Activated naive CD4-positive, alpha-beta T cell treated with anti-CD3 and anti-CD28 coated beads, Interleukin-2, amount 10 ng/mL, durations not matched to agents 7 days and 5 days (primary cell): ENCODE data around the gene STXBP1.
A peak's percentile ranks its signal among the peaks of the same experiment; 100 is the strongest.

Experiments
- CTCF ChIA-PET: fragments of 350-600 bp; sonication (Branson Sonifier 250); formaldehyde crosslinking; loops from one replicate; lab custom pipeline; 2021; ENCODE audit warnings: antibody characterized with exemption; lab: Charles Lee
- DNase-seq: peaks from one replicate; pipeline ENCODE4 v3.0.0-alpha.2; 2020
- H3K27ac Mint-ChIP-seq: one replicate; pipeline ENCODE4 v1.8.0; 2021; ENCODE audit warnings: mild to moderate bottlenecking, moderate library complexity, mixed read lengths
- H3K27me3 Mint-ChIP-seq: one replicate; pipeline ENCODE4 v1.8.0; 2021; ENCODE audit warnings: mild to moderate bottlenecking, mixed read lengths
- H3K36me3 Mint-ChIP-seq: one replicate; pipeline ENCODE4 v1.8.0; 2021; ENCODE audit warnings: mixed read lengths
- H3K4me1 Mint-ChIP-seq: one replicate; pipeline ENCODE4 v1.8.0; 2021; ENCODE audit warnings: mixed read lengths
- H3K4me3 Mint-ChIP-seq: one replicate; pipeline ENCODE4 v1.8.0; 2021; ENCODE audit warnings: mild to moderate bottlenecking, moderate library complexity, mixed read lengths
- H3K9me3 Mint-ChIP-seq: one replicate; pipeline ENCODE4 v1.8.0; 2021; ENCODE audit warnings: mixed read lengths

Gene STXBP1

GRCh38 chr9:127611899-127612790, at the start of gene STXBP1:
Gene STXBP1, plus strand, starts transcription at chr9:127612277. Its CDS starts 127 bp downstream, at chr9:127612404.
- peaks cover 42% of the 10 kb centered on the region for H3K4me1 Mint-ChIP-seq
- peak within 1 kb of the TSS; percentile 94 for H3K4me3 Mint-ChIP-seq
- H3K36me3 Mint-ChIP-seq, result no peaks in the 10 kb centered on the region
- peak; percentile 91 for DNase-seq
- H3K9me3 Mint-ChIP-seq, result no peaks in the 10 kb centered on the region
- H3K27ac Mint-ChIP-seq, result peak within 1 kb of the TSS; percentile 76
- peaks cover 73% of the 10 kb centered on the region for H3K27me3 Mint-ChIP-seq
- CTCF ChIA-PET, result interaction anchor here (0.6 to 1.4 kb wide), 4 partner anchors 22 to 123 kb away, joined by 3 to 4 read pairs (median 3); partner anchors contain the start of gene TOR2A

DNA sequence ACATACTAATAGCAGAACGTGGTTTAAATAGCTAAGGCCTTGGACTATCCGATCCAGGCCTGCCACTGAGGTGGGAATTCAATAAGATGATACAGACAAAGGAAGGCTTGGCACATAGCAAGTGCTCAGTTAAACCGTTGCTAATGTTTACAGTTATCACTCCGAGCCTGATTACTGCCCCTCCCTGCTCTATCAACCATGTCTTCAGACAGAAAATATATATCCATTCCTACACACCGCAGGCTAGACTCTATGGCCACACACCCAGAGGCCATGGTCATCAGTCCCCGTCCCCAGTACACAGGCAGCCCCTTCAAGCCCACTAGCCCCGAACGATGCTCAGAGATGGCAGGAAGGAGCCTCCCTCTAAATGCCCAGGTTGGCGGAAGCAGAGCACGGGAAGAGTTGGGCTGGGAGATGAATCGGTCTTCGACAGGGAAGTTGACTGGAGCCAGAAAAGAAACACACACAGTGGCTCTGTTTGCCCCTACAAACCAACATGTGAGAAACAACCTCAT, 49.7 kb upstream of the STXBP1 start:
- Mint-ChIP-seq H3K9me3 (no peaks in the 10 kb centered on the region), H3K36me3 (peaks cover 68% of the 10 kb centered on the region), H3K27ac (peak overlapping the region; percentile 11), H3K4me1 (peaks cover 91% of the 10 kb centered on the region), H3K4me3 (no peak overlapping the region), H3K27me3 (no peaks in the 10 kb centered on the region)
- CTCF ChIA-PET, result no interaction called here
- DNase-seq, result no peak

GRCh38 chr9:127562841-127563401, 49.2 kb upstream of the STXBP1 start:
- H3K9me3 Mint-ChIP-seq, result no peaks in the 10 kb centered on the region
- peaks cover 92% of the 10 kb centered on the region for H3K4me1 Mint-ChIP-seq
- H3K36me3 Mint-ChIP-seq, result peaks cover 68% of the 10 kb centered on the region
- no peak overlapping the region for H3K4me3 Mint-ChIP-seq
- no peak for DNase-seq
- no peaks in the 10 kb centered on the region for H3K27me3 Mint-ChIP-seq
- no peak overlapping the region for H3K27ac Mint-ChIP-seq
- CTCF ChIA-PET, result no interaction called here

DNA sequence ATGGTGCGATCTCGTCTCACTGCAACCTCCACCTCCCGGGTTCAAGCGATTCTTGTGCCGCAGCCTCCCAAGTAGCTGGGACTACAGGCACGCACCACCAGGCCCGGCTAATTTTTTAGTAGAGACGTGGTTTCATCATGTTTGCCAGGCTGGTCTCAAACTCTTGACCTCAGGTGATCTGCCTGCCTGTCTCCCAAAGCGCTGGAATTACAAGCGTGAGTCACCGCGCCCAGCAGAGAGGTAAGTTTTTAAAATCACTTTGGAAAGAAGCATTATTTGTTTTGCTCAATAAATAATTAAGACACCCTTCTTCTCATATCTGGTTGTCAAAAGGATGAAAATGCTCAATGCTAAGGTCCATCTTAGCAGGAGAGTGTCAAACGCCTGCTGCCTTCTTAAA, 48.5 kb upstream of the STXBP1 start:
- Mint-ChIP-seq H3K27me3 (no peaks in the 10 kb centered on the region), H3K4me1 (peaks cover 85% of the 10 kb centered on the region), H3K9me3 (no peaks in the 10 kb centered on the region), H3K27ac (no peak overlapping the region), H3K36me3 (peaks cover 68% of the 10 kb centered on the region), H3K4me3 (no peak overlapping the region)
- DNase-seq, result no peak
- CTCF ChIA-PET, result no interaction called here

DNA sequence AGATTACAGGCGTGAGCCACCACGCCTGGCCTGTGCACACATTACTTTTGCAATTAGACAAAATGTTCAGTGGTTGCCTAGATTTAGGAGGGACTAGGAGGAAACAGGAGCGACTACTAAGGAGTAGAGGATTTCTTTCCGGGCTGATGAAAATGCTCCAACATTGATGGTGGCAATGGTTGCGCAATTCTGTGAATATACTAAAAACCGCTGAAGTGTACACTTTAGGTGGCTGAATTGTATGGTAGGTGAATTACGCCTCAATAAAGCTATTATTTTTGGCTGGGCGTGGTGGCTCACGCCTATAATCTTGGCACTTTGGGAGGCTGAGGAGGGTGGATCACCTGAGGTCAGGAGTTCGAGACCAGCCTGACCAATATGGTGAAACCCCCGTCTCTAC, 46.8 kb upstream of the STXBP1 start:
- H3K27ac Mint-ChIP-seq, result no peak overlapping the region
- no peaks in the 10 kb centered on the region for H3K27me3 Mint-ChIP-seq
- DNase-seq, result no peak
- H3K4me3 Mint-ChIP-seq, result no peak overlapping the region
- H3K9me3 Mint-ChIP-seq, result no peaks in the 10 kb centered on the region
- CTCF ChIA-PET, result no interaction called here
- peaks cover 52% of the 10 kb centered on the region for H3K36me3 Mint-ChIP-seq
- H3K4me1 Mint-ChIP-seq, result peaks cover 76% of the 10 kb centered on the region

GRCh38 chr9:127566351-127567001, 45.6 kb upstream of the STXBP1 start:
- no peaks in the 10 kb centered on the region for H3K27me3 Mint-ChIP-seq
- DNase-seq, result no peak
- peaks cover 74% of the 10 kb centered on the region for H3K4me1 Mint-ChIP-seq
- no peak overlapping the region for H3K27ac Mint-ChIP-seq
- peaks cover 41% of the 10 kb centered on the region for H3K36me3 Mint-ChIP-seq
- CTCF ChIA-PET, result interaction anchor here (0.9 kb wide), 1 partner anchor 75 kb away, joined by 3 read pairs; no protein-coding TSS in a partner anchor
- peak overlapping the region; percentile 71 for H3K4me3 Mint-ChIP-seq
- no peaks in the 10 kb centered on the region for H3K9me3 Mint-ChIP-seq

DNA sequence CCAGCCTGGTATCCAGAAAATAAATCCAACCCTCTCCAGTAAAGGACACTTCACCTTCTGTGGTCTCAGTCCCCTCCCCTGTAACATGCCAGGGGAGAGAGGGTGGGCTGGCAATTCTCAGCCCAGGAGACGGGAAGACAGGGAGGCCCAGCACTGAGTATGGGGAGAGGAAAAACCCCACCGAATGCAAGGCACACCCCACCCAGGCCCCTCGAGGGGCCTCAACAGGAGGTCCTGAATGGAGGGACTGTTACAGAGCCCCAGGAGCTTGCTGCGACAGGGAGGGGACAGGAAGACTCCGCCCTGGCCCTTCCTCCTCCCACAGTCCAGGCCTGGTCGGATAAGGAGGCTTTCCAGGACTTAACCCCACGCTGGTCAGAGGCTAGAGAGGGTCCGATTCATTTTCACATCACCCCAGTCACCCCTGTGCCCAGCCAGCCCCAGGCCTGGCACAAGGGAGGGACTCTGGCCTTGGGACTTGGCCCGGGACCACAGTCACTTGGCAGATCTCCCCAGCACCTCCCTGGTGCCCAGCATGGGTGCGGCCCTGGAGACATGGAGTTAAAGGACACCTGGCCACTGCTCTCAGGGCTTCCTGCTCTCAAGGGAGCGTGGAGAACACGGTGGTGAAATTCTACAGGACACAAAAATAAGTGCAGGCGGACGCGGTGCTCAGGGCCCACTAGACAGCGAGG, 44.9 kb upstream of the STXBP1 start:
- H3K4me1 Mint-ChIP-seq, result peaks cover 72% of the 10 kb centered on the region
- H3K27me3 Mint-ChIP-seq, result no peaks in the 10 kb centered on the region
- H3K4me3 Mint-ChIP-seq, result peak overlapping the region; percentile 71
- no peak for DNase-seq
- peak overlapping the region; percentile 15 for H3K27ac Mint-ChIP-seq
- no peaks in the 10 kb centered on the region for H3K9me3 Mint-ChIP-seq
- CTCF ChIA-PET, result no interaction called here
- peaks cover 35% of the 10 kb centered on the region for H3K36me3 Mint-ChIP-seq

GRCh38 chr9:127567730-127568617, 44.1 kb upstream of the STXBP1 start:
- Mint-ChIP-seq H3K27ac (peak overlapping the region; percentile 15), H3K4me3 (peak overlapping the region; percentile 71), H3K9me3 (no peaks in the 10 kb centered on the region), H3K4me1 (peaks cover 70% of the 10 kb centered on the region), H3K27me3 (no peaks in the 10 kb centered on the region), H3K36me3 (peaks cover 27% of the 10 kb centered on the region)
- CTCF ChIA-PET, result interaction anchor here (0.7 to 1.2 kb wide), 3 partner anchors 9 to 167 kb away, joined by 3 to 6 read pairs (median 3); partner anchors contain the start of gene TOR2A
- peak; percentile 39 for DNase-seq

DNA sequence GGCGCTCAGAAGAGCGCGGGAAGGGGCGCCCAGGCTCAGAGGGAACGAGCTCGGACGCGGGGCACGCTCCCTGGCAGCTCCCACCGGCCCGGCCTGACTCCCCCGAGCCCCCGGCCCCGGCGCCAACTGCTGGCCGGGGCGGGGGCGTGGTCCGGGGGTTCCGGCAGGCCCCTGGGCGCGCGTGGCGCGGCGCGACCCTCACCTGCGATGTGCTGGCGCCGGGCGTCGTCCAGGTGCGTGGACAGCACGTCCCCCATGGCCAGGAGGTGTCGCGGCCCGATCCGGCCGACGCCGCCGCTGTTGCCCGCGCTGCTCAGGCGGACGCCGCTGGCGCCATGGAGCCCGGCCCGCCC, 43.5 kb upstream of the STXBP1 start:
- H3K4me3 Mint-ChIP-seq, result peak overlapping the region; percentile 71
- H3K9me3 Mint-ChIP-seq, result no peaks in the 10 kb centered on the region
- H3K36me3 Mint-ChIP-seq, result peaks cover 24% of the 10 kb centered on the region
- CTCF ChIA-PET, result interaction anchor here (0.7 to 1.2 kb wide), 3 partner anchors 10 to 166 kb away, joined by 3 to 6 read pairs (median 3); partner anchors contain the start of gene TOR2A
- H3K27me3 Mint-ChIP-seq, result no peaks in the 10 kb centered on the region
- DNase-seq, result no peak
- H3K4me1 Mint-ChIP-seq, result peaks cover 71% of the 10 kb centered on the region
- H3K27ac Mint-ChIP-seq, result no peak overlapping the region

- CTCF ChIA-PET, result interaction anchor here (0.7 to 1.9 kb wide), 6 partner anchors 10 to 166 kb away, joined by 3 to 7 read pairs (median 5); partner anchors contain the start of gene TOR2A
- H3K27ac Mint-ChIP-seq, result peak overlapping the region; percentile 97
- H3K4me1 Mint-ChIP-seq, result peaks cover 72% of the 10 kb centered on the region
- H3K9me3 Mint-ChIP-seq, result no peaks in the 10 kb centered on the region
- H3K27me3 Mint-ChIP-seq, result peaks cover 4% of the 10 kb centered on the region
- peak; percentile 86 for DNase-seq
- peak overlapping the region; percentile 87 for H3K4me3 Mint-ChIP-seq
- peaks cover 19% of the 10 kb centered on the region for H3K36me3 Mint-ChIP-seq
Measured at GRCh38 chr9:127568971-127569885, 42.8 kb upstream of the STXBP1 start.

DNA sequence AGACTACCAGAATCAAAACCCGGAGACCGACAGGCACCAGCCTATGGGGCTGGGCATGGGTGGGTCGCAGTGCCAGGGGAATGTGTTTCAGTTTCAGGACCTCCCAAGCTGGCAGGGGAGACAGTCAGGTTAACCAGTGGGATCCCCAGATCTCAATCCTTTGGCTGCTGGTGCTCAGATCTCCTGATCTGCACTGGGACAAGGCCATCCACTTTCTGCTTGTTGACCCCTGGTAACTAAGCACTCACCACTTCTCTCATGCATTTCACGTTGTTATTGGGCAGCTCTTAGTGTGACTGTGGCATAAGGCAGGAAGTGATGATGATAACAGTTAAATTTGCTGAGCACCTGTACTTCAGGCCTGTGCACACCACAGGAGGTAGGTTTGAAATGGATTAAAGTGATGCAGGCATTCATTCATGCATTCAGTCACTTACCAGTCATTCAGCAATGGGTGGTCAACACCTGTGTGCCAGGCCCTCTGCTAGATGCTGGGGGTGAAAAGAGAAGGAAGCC, 42.1 kb upstream of the STXBP1 start:
- Mint-ChIP-seq H3K9me3 (no peaks in the 10 kb centered on the region), H3K27me3 (peaks cover 4% of the 10 kb centered on the region), H3K36me3 (peaks cover 15% of the 10 kb centered on the region), H3K4me3 (peak overlapping the region; percentile 87), H3K27ac (peak overlapping the region; percentile 97), H3K4me1 (peaks cover 73% of the 10 kb centered on the region)
- peak; percentile 68 for DNase-seq
- CTCF ChIA-PET, result interaction anchor here (1.0 to 1.9 kb wide), 3 partner anchors 9 to 165 kb away, joined by 4 to 7 read pairs (median 6); partner anchors contain the start of gene TOR2A
